Activated naive CD8-positive, alpha-beta T cell treated with anti-CD3 and anti-CD28 coated beads, Interleukin-2, amount 10 ng/mL, durations not matched to agents 7 days and 5 days (primary cell): ENCODE results near the gene PAPSS1. TPM values are rescaled to one million over a fixed set of nuclear protein-coding genes. Genes with fewer than 3 reads are reported as not detected.
"Not testable (repeated sequence)": the region's sequence is repeated elsewhere in the genome, so short reads cannot be mapped to it uniquely, and the experiment has no call there.

Source experiments
- ATAC-seq: fragments of 150-1000 bp; cut with Tn5 transposase; one replicate; pipeline ENCODE4 v1.10.0; 2021; ENCODE audit warnings: low read depth, moderate library complexity
- POLR2A ChIA-PET: fragments of 350-600 bp; sonication (Branson Sonifier 250); formaldehyde crosslinking; loops from one replicate; lab custom pipeline; 2021; ENCODE audit warnings: antibody characterized with exemption; lab: Charles Lee
- DNase-seq: peaks from one replicate; pipeline ENCODE4 v3.0.0; 2021
- H3K27ac Mint-ChIP-seq: one replicate; pipeline ENCODE4 v1.8.0; 2022; ENCODE audit warnings: mild to moderate bottlenecking, mixed read lengths
- H3K27me3 Mint-ChIP-seq: one replicate; pipeline ENCODE4 v1.8.0; 2022; ENCODE audit warnings: mild to moderate bottlenecking, moderate library complexity, mixed read lengths
- H3K36me3 Mint-ChIP-seq: one replicate; pipeline ENCODE4 v1.8.0; 2021; ENCODE audit warnings: mild to moderate bottlenecking, mixed read lengths
- H3K4me1 Mint-ChIP-seq: one replicate; pipeline ENCODE4 v1.8.0; 2021; ENCODE audit warnings: mixed read lengths
- H3K4me3 Mint-ChIP-seq: one replicate; pipeline ENCODE4 v1.8.0; 2022; ENCODE audit warnings: mild to moderate bottlenecking, moderate library complexity, mixed read lengths
- H3K9me3 Mint-ChIP-seq: one replicate; pipeline ENCODE4 v1.8.0; 2021; ENCODE audit warnings: mixed read lengths
- total RNA-seq, 2 experiments: library from RNA; stranded (reverse); gene quantifications; one replicate each; pipeline ENCODE4 v1.2.3, GENCODE V29; 2021

Gene PAPSS1
- total RNA-seq, 2 experiments from 2014 or later, result 19.1 to 20.3 TPM

- H3K4me3 Mint-ChIP-seq, POLR2A ChIA-PET, H3K27ac Mint-ChIP-seq, DNase-seq, H3K27me3 Mint-ChIP-seq, H3K4me1 Mint-ChIP-seq, H3K9me3 Mint-ChIP-seq, ATAC-seq: not testable (repeated sequence)
- peaks cover 31% of the 10 kb centered on the region for H3K36me3 Mint-ChIP-seq
Observed at GRCh38 chr4:107651408-107651807, 68.6 kb downstream of the PAPSS1 start.

GRCh38 chr4:107650251-107650650 is 69.8 kb downstream of the PAPSS1 start:
- Mint-ChIP-seq H3K4me3 (no peak overlapping the region), H3K27ac (no peak overlapping the region), H3K36me3 (peaks cover 31% of the 10 kb centered on the region), H3K27me3 (no peaks in the 10 kb centered on the region), H3K9me3 (peaks cover 3% of the 10 kb centered on the region), H3K4me1 (no peaks in the 10 kb centered on the region)
- DNase-seq (no peak), ATAC-seq (no peak)
- POLR2A ChIA-PET, result no interaction called here

GRCh38 chr4:107648178-107648991 is 71.6 kb downstream of the PAPSS1 start:
- Mint-ChIP-seq H3K36me3 (peaks cover 30% of the 10 kb centered on the region), H3K4me1 (no peaks in the 10 kb centered on the region), H3K4me3 (no peak overlapping the region), H3K27me3 (no peaks in the 10 kb centered on the region), H3K9me3 (peaks cover 3% of the 10 kb centered on the region), H3K27ac (no peak overlapping the region)
- ATAC-seq (no peak), DNase-seq (no peak)
- POLR2A ChIA-PET, result no interaction called here

GRCh38 chr4:107647591-107647990 is 72.4 kb downstream of the PAPSS1 start:
- Mint-ChIP-seq H3K4me1 (no peaks in the 10 kb centered on the region), H3K36me3 (peaks cover 29% of the 10 kb centered on the region), H3K27me3 (no peaks in the 10 kb centered on the region), H3K4me3 (no peak overlapping the region), H3K27ac (peak overlapping the region; percentile 21), H3K9me3 (peaks cover 3% of the 10 kb centered on the region)
- POLR2A ChIA-PET, result no interaction called here
- DNase-seq (no peak), ATAC-seq (no peak)

GRCh38 chr4:107645604-107646003 is 74.4 kb downstream of the PAPSS1 start:
- DNase-seq, result no peak
- no peaks in the 10 kb centered on the region for H3K9me3 Mint-ChIP-seq
- H3K36me3 Mint-ChIP-seq, result peaks cover 17% of the 10 kb centered on the region
- H3K27me3 Mint-ChIP-seq, result no peaks in the 10 kb centered on the region
- no peak overlapping the region for H3K4me3 Mint-ChIP-seq
- no peak overlapping the region for H3K27ac Mint-ChIP-seq
- POLR2A ChIA-PET, result no interaction called here
- ATAC-seq, result no peak
- H3K4me1 Mint-ChIP-seq, result no peaks in the 10 kb centered on the region

GRCh38 chr4:107643021-107643420 is 77.0 kb downstream of the PAPSS1 start:
- Mint-ChIP-seq H3K4me3 (no peak overlapping the region), H3K27me3 (no peaks in the 10 kb centered on the region), H3K36me3 (peaks cover 12% of the 10 kb centered on the region), H3K27ac (no peak overlapping the region), H3K9me3 (no peaks in the 10 kb centered on the region), H3K4me1 (no peaks in the 10 kb centered on the region)
- ATAC-seq (no peak), DNase-seq (no peak)
- POLR2A ChIA-PET, result no interaction called here

- ATAC-seq (no peak), DNase-seq (no peak)
- Mint-ChIP-seq H3K27ac (no peak overlapping the region), H3K27me3 (no peaks in the 10 kb centered on the region), H3K4me3 (no peak overlapping the region), H3K4me1 (no peaks in the 10 kb centered on the region), H3K9me3 (no peaks in the 10 kb centered on the region), H3K36me3 (peaks cover 9% of the 10 kb centered on the region)
- POLR2A ChIA-PET, result no interaction called here
Observed at GRCh38 chr4:107640878-107641277, 79.2 kb downstream of the PAPSS1 start.

GRCh38 chr4:107640197-107640596 is 79.8 kb downstream of the PAPSS1 start:
- Mint-ChIP-seq H3K4me1 (no peaks in the 10 kb centered on the region), H3K27me3 (no peaks in the 10 kb centered on the region), H3K36me3 (peaks cover 9% of the 10 kb centered on the region), H3K27ac (no peak overlapping the region), H3K9me3 (no peaks in the 10 kb centered on the region), H3K4me3 (no peak overlapping the region)
- POLR2A ChIA-PET, result no interaction called here
- no peak for ATAC-seq
- no peak for DNase-seq

GRCh38 chr4:107635735-107636134 is 84.3 kb downstream of the PAPSS1 start:
- no peaks in the 10 kb centered on the region for H3K9me3 Mint-ChIP-seq
- no peaks in the 10 kb centered on the region for H3K4me1 Mint-ChIP-seq
- ATAC-seq, result no peak
- no peaks in the 10 kb centered on the region for H3K27me3 Mint-ChIP-seq
- no peak overlapping the region for H3K4me3 Mint-ChIP-seq
- peaks cover 3% of the 10 kb centered on the region for H3K36me3 Mint-ChIP-seq
- DNase-seq, result no peak
- H3K27ac Mint-ChIP-seq, result no peak overlapping the region
- POLR2A ChIA-PET, result no interaction called here

- Mint-ChIP-seq H3K27ac (no peak overlapping the region), H3K4me1 (no peaks in the 10 kb centered on the region), H3K27me3 (no peaks in the 10 kb centered on the region), H3K36me3 (peaks cover 11% of the 10 kb centered on the region), H3K4me3 (no peak overlapping the region), H3K9me3 (no peaks in the 10 kb centered on the region)
- ATAC-seq, result no peak
- no peak for DNase-seq
- POLR2A ChIA-PET, result no interaction called here
Observed at GRCh38 chr4:107631560-107631959, 88.5 kb downstream of the PAPSS1 start.

GRCh38 chr4:107630185-107630705 is 89.8 kb downstream of the PAPSS1 start:
- Mint-ChIP-seq H3K9me3 (peaks cover 2% of the 10 kb centered on the region), H3K36me3 (peaks cover 11% of the 10 kb centered on the region), H3K27ac (no peak overlapping the region), H3K4me1 (no peaks in the 10 kb centered on the region), H3K4me3 (no peak overlapping the region), H3K27me3 (no peaks in the 10 kb centered on the region)
- ATAC-seq, result no peak
- no peak for DNase-seq
- POLR2A ChIA-PET, result no interaction called here

GRCh38 chr4:107629318-107629717 is 90.7 kb downstream of the PAPSS1 start:
- Mint-ChIP-seq H3K27me3 (no peaks in the 10 kb centered on the region), H3K4me1 (no peaks in the 10 kb centered on the region), H3K36me3 (peaks cover 15% of the 10 kb centered on the region), H3K27ac (no peak overlapping the region), H3K4me3 (no peak overlapping the region), H3K9me3 (peaks cover 2% of the 10 kb centered on the region)
- ATAC-seq, result no peak
- DNase-seq, result no peak
- POLR2A ChIA-PET, result no interaction called here

- ATAC-seq (no peak), DNase-seq (no peak)
- POLR2A ChIA-PET, result no interaction called here
- Mint-ChIP-seq H3K9me3 (peaks cover 7% of the 10 kb centered on the region), H3K36me3 (peaks cover 15% of the 10 kb centered on the region), H3K4me1 (no peaks in the 10 kb centered on the region), H3K4me3 (no peak overlapping the region), H3K27me3 (no peaks in the 10 kb centered on the region), H3K27ac (no peak overlapping the region)
Observed at GRCh38 chr4:107625391-107625902, 94.6 kb downstream of the PAPSS1 start.

- Mint-ChIP-seq H3K4me3 (no peak overlapping the region), H3K4me1 (no peaks in the 10 kb centered on the region), H3K36me3 (peaks cover 8% of the 10 kb centered on the region), H3K9me3 (peaks cover 7% of the 10 kb centered on the region), H3K27ac (no peak overlapping the region), H3K27me3 (no peaks in the 10 kb centered on the region)
- no peak for DNase-seq
- no peak for ATAC-seq
- POLR2A ChIA-PET, result no interaction called here
Observed at GRCh38 chr4:107624024-107624423, 96.0 kb downstream of the PAPSS1 start.
